ENCODE results near the gene LEKR1.

The LEKR1 gene

DNA sequence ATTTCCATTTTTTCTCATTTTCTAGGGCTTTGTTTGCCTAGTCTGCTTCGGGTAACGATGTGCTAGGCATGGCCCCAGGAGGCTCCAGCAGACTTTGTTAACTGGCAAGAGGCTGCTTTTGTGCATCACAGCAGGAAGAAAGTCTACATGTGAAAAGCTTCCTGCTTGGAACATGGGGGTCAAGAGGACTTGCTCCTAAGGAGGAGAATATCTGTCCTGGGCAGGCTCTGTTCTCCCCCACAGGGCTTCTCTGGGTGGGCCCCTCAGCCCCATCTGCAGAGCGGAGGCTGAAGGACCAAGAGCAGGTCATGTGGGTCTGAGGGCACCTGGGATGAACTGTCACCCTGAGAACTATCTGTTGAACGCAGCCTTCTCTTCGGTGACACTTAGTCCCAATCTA lies 239.0 kb downstream of the LEKR1 start:
- no peak for DNase-seq

DNA sequence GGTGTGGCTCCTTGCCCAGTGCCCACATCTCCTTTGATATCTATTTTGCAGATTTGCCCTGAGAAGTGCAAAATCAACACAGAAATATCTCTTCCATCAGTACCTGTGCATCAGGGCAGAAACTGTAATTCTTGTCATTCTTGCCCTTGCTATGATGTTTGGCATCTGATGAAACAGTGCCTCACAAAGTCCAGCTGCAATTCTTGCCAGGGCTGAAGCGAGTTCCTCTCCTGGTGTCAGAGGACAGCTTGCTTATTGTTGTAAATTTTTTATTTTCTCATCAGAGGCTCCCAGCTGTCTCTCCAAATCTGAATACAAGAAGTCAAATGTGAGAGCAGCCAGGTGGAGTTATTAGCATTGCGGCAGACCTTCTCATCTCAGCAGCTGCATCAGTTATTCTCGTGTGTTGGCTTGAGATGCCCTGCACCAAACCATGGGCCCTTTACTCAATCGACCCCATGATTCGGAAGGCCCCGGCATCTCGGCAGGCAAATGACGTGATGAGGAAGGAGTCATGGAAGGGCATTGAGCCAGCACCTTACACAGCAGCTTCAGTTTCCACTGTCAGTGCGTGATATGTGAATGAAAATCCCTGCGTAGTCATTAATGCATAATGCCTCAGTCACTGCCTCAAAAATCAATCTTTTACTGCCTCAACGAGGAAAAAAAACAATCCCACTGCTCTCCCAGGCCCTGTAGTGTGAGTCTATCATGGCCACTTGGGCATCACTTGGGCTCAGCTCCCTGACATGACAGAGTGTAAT lies 240.4 kb downstream of the LEKR1 start:
- no peak for DNase-seq

DNA sequence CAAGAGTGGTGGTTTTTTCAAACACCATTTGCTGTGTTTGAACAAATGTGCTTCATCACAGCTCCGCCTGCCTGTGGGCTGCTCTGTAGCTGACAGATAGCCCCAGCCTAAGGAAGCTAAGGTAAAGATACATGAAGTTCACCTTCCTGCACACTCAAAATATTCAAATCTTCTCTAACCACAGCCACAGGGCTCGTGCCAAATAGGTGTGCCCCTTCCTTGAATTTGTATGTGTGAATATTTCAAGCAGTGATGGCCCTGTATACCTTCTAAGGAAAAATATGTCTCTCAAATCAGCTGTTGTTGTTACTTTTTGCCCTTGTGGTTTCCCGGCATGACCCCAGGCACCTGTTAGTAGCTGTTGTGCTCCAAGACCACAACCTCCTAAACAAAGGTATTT lies 241.0 kb downstream of the LEKR1 start:
- no peak for DNase-seq

DNA sequence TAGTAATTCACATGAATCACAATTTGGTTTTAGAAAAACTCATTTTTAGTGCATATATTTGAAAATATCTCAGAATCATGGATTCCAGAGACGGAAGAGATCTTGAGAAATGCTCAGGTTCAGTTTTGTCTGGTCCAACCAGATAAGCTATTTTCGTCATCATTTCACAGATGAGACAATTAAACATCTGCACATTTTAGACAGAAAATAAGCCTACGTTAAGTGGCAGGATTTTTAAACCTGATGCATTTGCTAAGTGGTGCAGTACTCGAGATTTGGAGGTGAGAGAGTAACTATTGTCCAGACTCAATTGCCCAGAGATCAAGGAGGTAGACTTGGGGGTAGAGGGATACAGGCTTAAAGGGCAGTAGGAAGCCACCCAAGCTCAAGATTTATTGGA lies 243.3 kb downstream of the LEKR1 start:
- DNase-seq, result no peak

DNA sequence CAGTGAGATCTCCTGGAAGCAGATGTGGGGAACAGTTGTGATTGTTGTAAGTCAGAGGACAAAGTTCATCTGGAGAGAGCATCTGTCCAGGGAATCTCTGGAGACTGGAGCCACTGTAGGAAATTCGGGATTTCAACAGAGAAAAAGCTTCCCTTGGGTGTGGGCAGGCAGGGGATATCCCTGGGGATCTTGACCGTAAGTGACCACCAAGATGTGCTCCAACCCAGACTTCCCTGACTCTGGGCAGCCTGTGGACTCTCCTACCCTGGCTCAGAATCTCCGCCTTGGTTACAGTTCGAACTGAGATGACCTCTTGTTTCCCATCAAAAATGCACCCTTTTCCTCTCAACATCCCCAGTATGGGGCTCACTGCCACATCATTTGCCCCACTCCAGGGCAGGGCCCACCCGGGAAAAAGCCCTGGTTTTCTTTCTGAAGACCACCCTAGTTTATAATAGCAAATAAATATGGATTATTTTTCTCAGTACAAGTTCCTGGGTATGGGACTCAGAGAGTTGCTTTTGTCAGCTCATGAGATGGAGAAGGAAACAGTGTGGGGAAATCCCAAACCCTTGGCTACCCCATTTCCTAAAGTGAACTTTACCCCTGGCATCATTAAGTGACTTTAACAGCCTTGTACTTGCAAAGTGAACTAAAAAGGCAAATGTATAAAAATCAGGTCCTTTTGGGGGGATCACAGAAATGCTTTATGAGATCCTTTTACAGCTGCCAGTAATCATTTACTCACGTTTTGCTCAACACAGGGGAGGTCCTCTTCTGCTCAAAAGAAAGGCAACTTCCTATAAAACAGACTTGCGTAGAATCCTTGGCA lies 243.9 kb downstream of the LEKR1 start:
- no peak for DNase-seq

DNA sequence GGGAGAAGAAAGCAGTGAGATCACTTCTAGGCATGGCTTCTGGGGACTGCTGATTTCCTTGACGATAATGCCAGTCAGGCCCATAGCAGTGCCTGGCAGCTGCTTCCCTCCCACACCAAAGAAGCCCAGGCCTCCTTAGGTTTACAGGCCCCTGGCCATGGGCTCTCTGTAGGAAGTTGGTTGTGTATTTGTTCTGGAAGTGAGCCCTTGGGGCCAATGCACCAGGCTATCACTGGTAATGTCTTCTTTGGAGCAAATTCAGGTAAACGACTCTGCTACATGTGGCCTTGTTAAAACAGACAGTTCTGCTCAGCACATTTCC lies 244.5 kb downstream of the LEKR1 start:
- DNase-seq, result no peak

DNA sequence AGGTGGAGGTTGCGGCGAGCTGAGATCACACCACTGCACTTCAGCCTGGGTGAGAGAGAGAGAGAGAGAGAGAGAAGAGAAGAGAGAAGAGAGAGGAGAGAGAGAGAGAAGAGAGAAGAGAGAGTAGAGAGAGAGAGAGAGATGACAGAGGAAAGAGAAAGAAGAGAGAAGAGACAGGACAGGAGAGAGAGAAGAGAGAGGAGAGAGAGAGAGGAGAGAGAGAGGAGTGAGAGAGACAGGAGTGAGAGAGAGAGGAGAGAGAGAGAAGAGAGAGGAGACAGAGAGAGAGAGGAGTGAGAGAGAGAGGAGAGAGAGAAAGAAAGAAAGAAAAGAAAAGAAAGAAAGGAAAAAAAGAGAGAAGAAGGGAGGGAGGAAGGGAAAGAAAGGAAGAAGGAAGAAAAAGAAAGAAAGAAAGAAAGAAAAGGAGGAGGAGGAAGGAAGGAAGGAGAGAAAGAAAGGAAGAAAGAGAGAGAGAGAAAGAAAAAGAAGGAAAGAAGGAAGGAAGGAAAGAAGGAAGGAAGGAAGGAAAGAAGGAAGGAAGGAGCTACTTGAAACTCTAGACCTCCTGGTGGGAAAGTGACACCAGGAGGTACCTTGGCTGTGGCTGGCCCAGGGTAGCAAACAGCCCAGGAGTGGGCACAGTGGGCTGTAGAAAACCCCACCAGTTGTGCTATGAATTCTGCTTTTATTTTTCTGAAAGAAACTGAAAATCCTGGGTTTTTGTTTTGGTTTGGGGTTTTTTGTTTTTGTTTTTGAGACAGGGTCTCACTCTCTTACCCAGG lies 245.8 kb downstream of the LEKR1 start:
- DNase-seq, result no peak

DNA sequence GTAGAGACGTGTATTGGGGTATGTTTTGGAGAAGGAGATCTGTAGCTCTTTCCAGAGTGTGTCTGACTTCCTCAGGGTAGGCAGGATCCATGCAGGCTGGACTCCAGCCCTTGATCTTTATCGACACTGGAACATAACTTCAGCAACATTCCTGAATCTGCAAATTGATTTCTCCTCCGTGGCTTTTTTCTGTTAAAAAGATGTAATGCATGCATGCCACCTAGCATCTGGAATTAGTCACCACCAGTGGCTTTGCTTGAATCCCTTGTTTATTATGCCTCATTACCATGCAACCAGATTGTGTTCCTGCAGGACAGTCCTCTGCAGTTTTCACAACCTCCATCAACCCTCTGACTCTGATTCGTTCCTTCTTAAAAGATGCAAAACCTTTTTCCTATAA lies 247.7 kb downstream of the LEKR1 start:
- no peak for DNase-seq

DNA sequence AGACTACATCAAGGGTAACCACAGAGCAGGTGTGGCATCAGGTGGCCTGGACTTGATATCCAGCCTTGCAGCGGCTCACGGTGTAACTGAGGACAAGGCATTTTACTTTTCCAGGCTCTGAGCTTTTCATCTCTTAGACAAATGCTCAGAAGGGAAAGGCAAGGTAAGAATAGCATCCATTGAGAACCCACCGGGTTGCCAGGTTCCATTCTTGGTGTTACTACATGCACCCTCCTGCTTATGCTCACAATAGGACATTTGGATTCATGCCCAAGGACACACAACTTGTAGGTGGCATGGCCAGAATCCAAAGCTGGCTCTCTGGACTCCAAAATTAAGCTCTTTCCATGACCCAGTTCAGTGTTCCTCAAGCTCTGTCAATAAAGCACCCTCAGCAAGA lies 248.3 kb downstream of the LEKR1 start:
- DNase-seq, result no peak

DNA sequence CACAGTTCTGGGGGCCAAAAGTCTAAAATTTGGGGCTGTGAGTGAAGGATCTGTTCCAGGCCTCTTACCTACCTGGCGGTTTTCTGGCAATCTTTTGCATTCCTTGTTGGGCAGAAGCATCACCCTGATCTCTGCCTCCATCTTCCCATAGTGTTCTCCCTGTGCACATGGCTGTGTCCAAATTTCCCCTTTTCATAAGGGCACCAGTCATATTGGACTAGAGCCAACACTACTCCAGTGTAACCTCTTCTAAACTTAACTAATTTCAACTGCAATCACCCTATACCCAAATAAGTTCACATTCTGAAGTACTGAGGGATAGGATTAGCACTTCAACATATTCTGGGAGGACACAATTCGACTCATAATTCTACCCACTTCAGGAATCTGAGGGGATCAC lies 248.8 kb downstream of the LEKR1 start:
- DNase-seq, result no peak

DNA sequence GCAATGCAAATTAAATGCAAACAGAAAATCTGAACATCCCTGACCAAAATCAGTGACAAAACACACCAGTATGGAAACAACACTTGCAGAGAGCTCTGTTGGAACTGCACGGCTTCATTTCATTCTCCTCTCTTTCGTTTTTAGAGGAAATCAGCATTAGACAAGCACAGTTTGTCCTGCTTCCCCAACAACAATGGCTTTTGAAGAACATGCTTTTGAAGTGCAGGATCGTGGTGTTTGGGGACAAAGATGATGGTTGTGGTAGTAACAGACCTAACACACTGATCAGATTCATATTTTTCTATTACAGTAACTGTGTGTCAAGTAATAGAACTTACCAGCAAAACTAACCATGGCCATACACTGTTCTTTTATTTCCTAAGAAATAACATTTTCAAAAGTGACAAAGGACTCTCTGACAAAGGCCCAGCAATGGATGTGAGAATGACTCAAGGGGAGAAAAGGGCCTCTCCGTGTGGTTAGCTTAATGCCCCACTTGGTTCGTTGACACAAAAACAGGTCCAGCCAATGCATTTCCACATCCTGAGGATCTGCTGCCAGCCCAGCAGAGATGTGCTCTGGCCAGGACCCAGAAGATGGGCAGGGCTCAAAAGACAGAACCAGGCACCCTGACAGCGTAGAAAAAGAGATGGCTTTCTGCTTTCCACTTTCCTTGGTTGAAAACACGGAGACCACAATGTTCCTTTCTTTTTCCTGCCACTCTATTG lies 249.7 kb downstream of the LEKR1 start:
- DNase-seq, result no peak

DNA sequence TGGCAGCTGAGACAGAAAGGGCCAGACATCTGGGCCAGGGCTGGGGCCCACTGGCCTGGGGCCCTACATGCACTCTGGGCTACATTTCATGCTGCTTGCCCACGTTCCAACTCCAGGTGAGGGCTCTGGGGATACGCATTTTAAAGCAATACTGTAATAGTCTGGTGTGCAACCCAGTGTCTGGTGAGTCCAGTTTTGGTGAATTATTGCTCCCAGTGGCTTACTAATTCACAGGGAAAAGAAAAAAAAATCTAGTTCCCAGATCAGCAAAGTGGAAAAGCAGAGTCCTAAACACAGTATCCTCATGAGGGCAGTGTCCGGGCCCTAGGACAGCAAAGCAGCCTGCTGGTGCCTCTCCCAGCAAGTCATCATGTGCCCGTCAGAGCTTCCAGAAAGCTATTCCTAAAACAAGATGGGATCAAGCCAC lies 251.4 kb downstream of the LEKR1 start:
- DNase-seq, result no peak

DNA sequence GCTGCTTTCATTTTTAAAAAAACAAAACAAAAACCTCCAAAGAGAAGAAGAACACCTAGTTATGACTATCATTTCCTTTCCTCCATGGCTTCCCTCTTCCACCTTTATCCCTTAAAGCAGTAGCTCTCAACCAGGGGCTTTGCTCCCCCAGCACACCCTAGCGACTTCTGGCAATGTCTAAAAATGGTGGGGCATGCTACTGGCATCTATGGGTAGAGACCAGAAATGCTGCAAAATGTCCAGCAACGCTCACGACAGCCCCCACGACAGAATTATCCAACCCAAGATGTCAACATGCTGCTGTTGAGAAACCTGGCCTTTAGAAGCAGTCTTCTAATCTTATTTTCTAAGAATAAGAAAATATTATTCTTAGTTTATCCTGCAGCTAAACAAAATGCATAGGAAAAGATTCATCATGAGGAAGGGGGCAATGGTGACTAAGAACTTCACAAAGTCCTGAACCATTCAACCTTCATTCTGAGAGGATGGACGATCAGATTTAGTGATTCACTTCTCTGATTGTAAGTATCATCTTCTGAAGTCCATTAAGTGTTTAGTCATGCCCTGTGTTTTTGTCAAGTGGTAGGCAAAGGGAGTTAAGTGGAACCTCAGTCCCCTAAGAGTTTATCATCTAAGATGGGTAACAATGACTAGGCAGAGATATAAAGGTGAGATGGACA lies 252.1 kb downstream of the LEKR1 start:
- no peak for DNase-seq

DNA sequence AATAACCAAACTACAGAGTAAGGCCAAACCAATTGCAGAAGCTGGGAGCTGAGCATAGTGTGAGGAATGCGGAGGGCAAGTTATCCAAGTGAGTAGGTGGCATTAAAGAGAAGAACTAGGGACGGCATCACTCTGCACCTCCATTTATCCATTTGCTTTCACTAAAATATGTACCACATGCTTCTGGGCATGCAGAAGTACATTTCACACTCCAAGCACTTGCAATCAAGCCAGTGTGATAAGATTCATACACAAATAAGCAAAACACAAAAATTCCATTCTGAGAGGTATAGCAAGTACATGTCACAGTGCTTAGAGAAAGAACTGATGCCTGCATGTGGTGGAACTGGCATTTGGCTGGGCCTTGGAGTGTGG lies 252.6 kb downstream of the LEKR1 start:
- no peak for DNase-seq

DNA sequence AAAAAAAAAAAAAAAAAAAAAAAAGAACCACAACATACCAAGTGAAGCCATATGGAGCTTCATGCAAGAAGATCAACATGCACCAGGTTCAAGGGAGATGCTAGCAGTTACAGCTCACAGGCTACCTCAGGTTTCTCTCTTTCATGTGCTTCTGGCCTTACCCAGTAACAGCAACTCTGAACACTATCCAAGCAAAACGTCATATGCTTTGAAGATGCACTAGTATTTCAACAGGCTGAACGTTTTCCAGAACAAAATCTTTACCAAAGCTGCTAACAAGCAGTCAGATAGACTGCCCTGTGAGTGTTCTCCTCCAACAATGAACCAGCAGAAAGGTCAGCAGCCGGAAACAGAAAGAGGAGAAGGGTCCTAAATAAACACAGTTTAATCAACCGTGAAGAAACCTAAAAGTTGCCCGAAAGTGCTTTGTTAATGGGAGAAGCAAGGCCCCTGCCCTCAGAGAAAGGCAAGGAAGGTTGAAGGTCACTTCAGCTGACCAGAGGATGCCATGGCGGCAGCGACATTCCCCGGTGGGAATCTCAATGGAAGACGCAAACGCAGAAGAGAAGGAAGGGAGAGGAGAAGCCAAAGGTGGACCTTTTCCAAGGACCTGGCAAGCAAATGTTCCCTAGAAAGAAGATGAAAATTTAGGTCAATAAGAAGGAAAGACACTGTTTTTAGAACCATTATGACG lies 253.7 kb downstream of the LEKR1 start:
- DNase-seq, result no peak

DNA sequence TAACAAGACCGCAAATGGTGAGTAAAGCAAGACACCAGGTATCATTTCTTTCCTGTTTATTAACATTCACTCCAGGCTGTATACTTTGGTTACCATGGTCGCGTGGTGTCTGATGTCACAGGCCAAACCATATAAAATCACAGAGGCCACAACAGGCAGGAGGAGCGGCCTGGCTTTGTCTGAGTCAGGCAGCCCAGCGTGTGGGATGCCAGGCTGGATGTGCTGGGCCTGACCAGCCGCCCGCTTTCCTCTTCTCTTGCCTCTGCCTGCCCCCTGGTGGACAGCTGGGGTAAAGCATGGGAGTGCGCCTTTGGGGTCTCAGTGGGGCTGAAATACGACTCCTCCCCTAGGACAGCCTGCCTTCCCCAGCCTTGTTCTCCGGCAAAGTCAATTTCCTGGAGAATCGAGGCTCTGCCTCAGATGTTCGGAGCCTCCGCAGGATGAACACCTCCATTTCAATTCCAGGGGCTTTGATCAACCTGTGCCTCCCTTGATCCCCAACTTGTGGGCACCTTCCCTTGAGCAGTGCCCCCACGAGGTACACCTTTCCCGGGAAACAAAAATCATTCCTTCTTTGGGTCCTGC lies 255.6 kb downstream of the LEKR1 start:
- no peak for DNase-seq

DNA sequence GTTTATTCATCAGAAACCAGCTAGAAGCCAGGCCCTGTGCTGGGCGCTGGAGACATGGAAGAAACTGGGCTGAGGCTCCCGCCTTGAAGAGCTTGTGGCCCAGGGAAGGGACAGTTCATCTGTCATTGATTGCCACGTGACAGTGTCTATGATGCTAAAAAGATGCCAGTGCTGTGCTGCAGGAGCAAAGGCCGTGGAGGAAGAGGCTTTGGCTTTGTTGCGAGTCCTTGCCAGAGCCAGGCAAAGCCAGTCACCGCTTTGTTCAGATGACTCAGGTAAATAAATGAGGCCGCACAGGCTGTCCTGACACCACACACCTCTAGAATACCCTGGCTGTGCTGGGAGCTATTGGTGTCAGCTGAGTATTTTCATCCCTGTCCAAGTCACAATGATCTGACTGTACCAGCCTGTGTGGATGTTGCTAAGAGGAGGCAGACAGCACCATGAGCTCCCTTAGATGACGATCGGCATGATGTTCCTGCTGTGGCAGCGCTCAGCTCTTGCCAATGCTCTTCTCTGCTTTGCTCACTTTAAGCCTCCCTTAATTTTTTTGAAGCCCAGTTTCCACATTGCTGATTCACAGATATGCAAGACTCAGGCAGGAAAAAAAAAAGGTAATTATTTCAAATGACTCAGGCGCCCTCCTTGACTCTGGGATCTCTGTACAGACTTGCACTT lies 256.3 kb downstream of the LEKR1 start:
- no peak for DNase-seq

DNA sequence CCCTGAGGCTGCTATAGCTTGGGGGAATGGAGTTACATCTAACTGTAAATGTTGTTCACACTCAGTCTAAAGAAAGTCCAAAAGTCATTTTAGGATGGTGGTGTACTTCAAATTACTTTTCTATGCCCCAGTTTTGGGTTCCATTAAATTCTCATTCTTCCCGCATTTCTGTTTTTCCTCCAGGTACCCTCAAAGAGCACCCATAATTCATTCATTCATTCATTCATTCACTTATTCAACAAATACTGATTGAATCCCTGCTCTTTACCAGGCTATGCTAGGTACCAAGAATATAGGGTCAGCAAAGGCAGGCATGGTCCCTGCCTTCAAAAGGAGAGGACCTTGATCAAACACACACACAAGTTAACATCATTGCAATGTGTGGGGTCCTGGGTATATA lies 257.7 kb downstream of the LEKR1 start:
- DNase-seq, result no peak

DNA sequence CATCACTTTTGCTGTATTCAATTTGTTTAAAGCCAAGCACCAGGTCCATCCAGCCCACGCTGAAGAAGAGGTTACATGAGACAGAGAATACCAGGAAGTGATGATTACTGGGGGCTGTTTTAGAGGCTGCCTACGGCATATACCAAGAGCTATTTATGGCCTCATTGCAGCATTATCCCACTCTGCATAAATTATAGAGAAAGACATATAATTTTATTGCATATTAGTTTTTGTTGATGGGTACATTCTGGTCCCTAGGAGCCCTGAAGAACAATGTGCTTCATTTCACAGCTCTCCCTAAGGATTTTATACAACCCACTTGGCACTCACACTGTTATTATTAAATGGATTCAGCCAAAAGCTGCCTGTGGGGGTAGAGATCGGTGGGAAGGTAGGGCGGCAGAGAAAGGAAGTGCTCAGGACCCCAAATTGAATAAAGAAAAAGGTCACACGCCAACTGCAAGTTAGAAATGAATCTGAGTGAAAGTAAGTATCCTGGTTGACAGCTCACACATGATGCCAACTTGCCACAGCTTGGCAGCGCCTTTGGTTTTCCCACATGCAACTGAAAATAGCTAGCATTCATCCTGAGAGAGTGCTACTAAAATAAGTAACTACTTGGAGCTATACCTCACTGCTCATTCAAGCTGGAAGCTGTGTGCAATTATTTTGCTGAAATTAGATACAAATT lies 260.1 kb downstream of the LEKR1 start:
- DNase-seq, result no peak

DNA sequence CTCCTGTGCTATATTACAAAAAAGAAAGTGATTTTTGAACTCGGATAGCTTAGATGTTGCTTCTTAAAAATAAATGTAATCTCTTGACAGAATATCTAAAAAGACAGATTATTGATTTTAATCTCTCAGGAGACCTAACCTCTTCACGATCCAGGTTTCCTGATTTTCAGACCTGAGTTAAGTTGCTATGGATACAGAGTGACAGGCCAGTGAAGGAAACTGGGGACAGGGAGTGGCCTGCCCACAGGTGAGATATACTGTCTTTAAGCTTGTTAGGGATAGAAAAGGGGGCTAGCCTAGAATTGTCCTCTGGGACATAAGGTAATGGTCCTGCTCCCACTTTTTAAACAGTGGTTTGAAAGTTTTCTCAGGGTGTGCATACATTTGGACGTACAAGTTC lies 260.6 kb downstream of the LEKR1 start:
- DNase-seq, result no peak

Data from NCI-H1105 (cell line).